Left renal pelvis (tissue), 4 donors: ENCODE data around the gene ARL8B. TPM values are rescaled to one million over a fixed set of nuclear protein-coding genes. Genes with fewer than 3 reads are reported as not detected.
A peak's percentile ranks its signal among the peaks of the same experiment; 100 is the strongest.

Experiments used
- DNase-seq, 4 donors: peaks; one replicate each; pipeline ENCODE4 v3.0.0-alpha.2; 2013; ENCODE audit warnings: low read depth in 4 of 4, low spot score in 3 of 4
- polyA plus RNA-seq, 4 donors: library from polyadenylated mRNA; unstranded; fragments of 120-200 nt; gene quantifications; one replicate each; pipeline ENCODE4 v1.2.1, GENCODE V29; 2013; ENCODE audit not compliant: insufficient read length in 4 of 4

ARL8B gene
- polyA plus RNA-seq, 4 donors: 67.5 to 84.4 (median 76.1) TPM

DNA sequence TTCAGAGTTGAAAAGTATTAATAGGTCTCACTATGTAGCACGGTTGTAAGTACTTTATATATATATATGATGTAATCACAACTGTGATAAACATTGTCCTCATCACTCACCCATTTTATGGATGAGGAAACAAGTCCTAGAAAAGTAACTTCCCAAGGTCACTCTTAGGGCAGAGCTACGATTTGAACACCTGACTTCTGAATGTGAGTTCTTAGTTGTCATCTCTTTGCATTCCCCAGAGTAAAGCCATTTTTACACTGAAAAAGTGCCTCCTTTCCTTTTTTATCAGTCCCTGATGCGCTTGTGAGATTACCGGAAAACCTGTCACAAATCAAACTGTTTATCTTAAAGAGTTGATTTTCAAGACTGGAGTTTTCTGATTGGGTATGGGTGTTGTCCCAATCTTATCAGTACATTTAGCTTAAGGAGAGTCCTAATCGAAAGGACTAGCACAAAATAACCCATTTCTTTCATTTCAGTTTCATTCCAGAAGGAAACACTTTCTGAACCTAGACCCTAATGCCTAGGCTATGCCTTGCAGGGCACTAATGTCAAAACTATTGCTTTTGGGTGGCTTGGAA is 63.1 kb downstream of the ARL8B start:
- no peak for DNase-seq

GRCh38 chr3:5186089-5186857 is 64.2 kb downstream of the ARL8B start:
- DNase-seq: no peak

DNA sequence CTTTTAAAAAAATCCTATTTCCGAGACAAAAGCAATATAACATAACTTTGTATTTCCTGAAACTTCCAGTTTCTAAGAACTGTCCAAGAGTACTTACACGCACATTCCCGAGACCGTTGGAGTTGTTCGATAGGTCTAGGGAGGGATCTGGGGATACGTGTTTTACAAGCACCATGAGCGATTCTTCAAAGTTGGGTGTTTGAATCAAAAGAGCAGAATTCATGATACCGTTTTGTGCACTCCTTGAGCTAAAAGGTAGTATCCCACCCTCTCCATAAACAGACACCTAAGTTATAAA is 64.7 kb downstream of the ARL8B start:
- no peak for DNase-seq

- DNase-seq: peak; percentile 77 to 87 (median 84)
Observed at GRCh38 chr3:5187156-5187919, 65.2 kb downstream of the ARL8B start, which contains the start of gene EDEM1. Gene EDEM1 (plus strand): TSS chr3:5187707. CDS start chr3:5187806, 99 bp downstream.

- DNase-seq: peak in 2 of 4 donors; percentile 10 to 17
Observed at GRCh38 chr3:5187920-5188418, 65.9 kb downstream of the ARL8B start.

GRCh38 chr3:5188419-5189221 is 66.5 kb downstream of the ARL8B start:
- DNase-seq: peak in 3 of 4 donors; percentile 15 to 27 (median 18)

DNA sequence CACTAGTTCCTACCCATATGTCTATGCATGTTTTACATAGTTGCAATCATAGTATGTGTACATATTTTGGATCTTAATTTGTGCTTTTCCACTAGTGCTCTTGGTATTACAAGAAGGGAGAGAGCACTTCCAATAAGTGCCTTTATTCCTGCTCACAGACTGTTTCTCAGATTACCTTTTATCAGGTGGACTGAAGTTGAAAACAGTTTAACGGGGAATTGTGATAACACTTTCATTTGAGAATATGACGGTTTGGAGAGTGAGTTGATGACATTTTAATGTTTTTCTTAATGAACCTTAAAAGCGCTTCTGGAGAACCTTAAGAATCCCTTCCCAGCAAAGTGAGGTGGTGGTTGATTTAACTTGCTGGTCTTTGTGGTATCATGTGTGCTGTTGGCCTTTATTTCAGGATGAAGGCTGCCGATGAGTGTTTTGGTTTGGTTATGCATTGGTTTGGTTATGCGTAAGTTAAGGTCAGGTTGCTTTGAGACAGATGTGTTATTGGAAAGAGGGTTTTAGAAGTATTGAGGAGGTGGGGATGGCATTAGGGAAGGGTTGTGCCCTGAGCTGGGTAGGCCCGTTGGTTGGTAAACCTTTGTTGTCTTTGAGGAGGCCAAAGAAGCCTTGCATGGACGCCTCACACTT is 68.2 kb downstream of the ARL8B start:
- DNase-seq: no peak

DNA sequence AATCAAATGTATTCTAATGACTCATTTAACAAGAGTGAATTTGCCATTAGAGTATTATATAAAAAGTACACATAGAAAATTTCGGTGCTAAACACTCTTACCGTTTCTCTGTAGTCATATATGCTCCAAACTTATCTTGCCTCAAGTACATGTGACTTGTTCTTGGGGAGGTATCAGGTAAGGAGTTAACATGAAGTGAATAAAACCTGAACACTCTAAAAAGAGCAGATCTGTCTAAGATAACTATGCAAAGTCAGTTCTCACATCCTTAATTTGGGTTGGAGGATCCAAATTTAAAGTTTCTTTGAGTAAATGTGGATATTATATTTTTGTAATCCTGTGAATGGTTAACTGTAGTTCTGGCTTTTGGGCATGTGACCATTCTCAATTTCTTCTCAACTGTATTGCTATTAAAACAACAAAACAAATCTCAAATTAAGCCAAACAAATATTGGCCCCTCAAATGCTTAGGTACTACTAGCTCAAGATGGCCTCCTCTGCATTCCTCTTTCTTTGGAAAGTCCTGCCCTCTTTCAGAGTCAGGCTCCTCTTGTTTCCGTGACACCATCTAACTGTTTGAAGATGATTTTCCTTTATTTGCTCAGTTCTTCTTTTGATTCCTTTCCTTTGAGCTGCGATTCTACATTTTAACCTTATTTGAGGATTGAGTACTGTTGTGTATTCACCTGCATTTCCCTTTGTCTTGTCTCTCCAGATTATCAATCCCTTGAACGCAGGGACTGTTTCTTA is 69.6 kb downstream of the ARL8B start:
- no peak for DNase-seq

GRCh38 chr3:5192571-5193365 is 70.7 kb downstream of the ARL8B start:
- DNase-seq: no peak

GRCh38 chr3:5194341-5194740 is 72.2 kb downstream of the ARL8B start:
- no peak for DNase-seq

- DNase-seq: no peak
Observed at GRCh38 chr3:5194801-5195509, 72.9 kb downstream of the ARL8B start.

DNA sequence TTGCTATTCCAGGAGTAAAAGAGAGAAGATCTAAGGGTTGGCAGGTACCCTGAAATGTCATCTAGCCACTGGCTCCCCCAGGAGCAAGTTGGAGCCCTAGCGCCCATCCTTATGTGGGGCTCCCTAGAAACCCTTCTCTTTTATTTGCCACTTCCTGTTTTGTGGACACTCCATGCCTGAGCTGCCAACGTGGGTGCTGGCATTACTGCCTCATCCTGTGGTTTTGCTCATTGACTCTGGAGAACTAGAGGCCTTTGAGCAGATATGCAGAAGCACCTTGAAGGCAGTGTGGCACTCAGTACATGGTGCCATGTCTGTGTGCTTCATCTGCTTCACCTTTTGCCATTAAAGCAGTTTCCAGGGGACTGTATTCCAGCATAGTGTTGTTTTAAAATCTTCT is 73.5 kb downstream of the ARL8B start:
- no peak for DNase-seq

DNA sequence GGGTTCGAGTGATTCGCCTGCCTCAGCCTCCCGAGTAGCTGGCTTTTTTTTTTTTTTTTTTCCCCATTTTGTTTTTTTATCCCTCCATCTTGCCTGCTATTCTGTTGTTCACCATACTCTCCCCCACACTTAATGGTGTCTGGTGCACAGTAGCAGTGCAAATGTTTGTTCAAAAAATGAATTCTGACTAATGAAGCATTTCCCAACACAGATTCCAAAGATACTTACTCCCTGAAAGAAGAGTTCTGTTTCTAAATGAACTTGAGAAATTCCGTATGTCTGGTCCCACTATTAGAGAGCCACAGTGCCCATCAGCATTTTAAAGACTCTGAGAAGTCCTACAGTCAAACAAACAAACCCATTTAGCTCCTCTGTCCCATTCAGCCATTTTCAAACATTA is 74.9 kb downstream of the ARL8B start:
- DNase-seq: no peak

DNA sequence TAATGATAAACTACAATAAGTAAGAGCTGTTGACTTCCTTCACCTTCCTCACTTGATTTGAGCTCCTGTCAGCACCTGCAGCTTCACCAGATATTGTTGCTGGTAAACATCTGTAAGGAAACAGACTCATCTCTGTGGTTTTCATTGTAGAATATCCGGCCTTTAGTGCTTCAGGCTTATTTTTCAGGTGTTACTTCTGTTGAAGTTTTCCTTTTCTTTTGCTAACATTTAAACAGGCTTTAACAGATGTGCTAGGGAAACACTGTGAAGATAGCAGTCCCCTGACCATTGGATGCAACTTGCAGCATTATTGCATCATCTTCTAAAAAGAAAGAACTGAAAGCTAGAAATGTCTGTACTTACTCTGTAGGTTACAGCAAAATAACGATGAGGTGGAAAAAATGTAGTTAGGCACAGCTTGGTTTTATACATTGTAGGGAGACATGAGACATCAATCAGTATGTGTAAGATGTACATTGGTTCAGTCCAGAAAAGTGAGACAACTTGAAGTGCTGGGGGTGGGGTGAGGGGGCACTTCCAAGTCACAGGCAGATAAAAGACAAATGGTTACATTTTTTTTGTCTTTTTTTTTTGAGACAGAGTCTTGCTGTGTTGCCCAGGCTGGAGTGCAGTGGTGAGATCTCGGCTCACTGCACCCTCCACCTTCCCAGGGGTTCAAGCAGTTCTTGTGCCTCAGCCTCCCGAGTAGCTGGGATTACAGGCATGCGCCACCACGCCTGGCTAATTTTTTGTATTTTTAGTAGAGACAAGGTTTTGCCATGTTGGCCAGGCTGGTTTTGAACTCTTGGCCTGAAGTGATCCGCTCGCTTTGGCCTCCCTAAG is 75.6 kb downstream of the ARL8B start:
- no peak for DNase-seq

- DNase-seq: no peak
Observed at GRCh38 chr3:5198313-5198677, 76.2 kb downstream of the ARL8B start.

- no peak for DNase-seq
Observed at GRCh38 chr3:5198986-5199731, 77.1 kb downstream of the ARL8B start.

GRCh38 chr3:5201536-5201935 is 79.4 kb downstream of the ARL8B start:
- DNase-seq: no peak
